H9 (cell line): Measurements from ENCODE around the gene DPP10. TPM values are rescaled to one million over a fixed set of nuclear protein-coding genes. Genes with fewer than 3 reads are reported as not detected.

Experiments
- DNase-seq: peaks from one replicate; pipeline ENCODE4 v3.0.0-alpha.2; 2017
- H2AFZ ChIP-seq: one replicate; pipeline ENCODE4 v1.6.1; 2013; ENCODE audit warnings: mild to moderate bottlenecking, low read length, control low read depth, moderate library complexity
- H2AK5ac ChIP-seq: 2 replicates; pipeline ENCODE4 v1.6.1; 2013; ENCODE audit warnings: low read length, control low read depth, mixed read lengths; ENCODE audit not compliant: insufficient read length
- H2BK120ac ChIP-seq: one replicate; pipeline ENCODE4 v1.6.1; 2013; ENCODE audit warnings: low read depth, mild to moderate bottlenecking, low read length, control low read depth, inconsistent platforms; ENCODE audit not compliant: poor library complexity, severe bottlenecking
- H2BK12ac ChIP-seq: 2 replicates; pipeline ENCODE4 v1.6.1; 2013; ENCODE audit warnings: low read length, control low read depth, mixed read lengths, low read depth; ENCODE audit not compliant: insufficient read length
- H2BK15ac ChIP-seq: 2 replicates; pipeline ENCODE4 v1.6.1; 2013; ENCODE audit warnings: low read depth, low read length, control low read depth
- H2BK20ac ChIP-seq: one replicate; pipeline ENCODE4 v1.6.1; 2013; ENCODE audit warnings: low read depth, mild to moderate bottlenecking, low read length, control low read depth, inconsistent platforms; ENCODE audit not compliant: poor library complexity, severe bottlenecking
- H2BK5ac ChIP-seq: 2 replicates; pipeline ENCODE4 v1.6.1; 2013; ENCODE audit warnings: low read length, control low read depth, mixed read lengths; ENCODE audit not compliant: insufficient read length
- H3K14ac ChIP-seq: 2 replicates; pipeline ENCODE4 v1.6.1; 2013; ENCODE audit warnings: low read length, control low read depth; ENCODE audit not compliant: insufficient read depth
- H3K18ac ChIP-seq: 2 replicates; pipeline ENCODE4 v1.6.1; 2013; ENCODE audit warnings: low read depth, mild to moderate bottlenecking, mixed read lengths, low read length, control low read depth; ENCODE audit not compliant: insufficient read length
- H3K23ac ChIP-seq: 2 replicates; pipeline ENCODE4 v1.6.1; 2013; ENCODE audit warnings: low read length, control low read depth, mixed read lengths, low read depth; ENCODE audit not compliant: insufficient read length
- H3K23me2 ChIP-seq: 2 replicates; pipeline ENCODE4 v1.6.1; 2013; ENCODE audit warnings: low read depth, mild to moderate bottlenecking, mixed read lengths, low read length, control low read depth; ENCODE audit not compliant: insufficient read length, poor library complexity, severe bottlenecking
- H3K27ac ChIP-seq: 2 replicates; pipeline ENCODE4 v1.5.1; 2013; ENCODE audit warnings: low read length, control low read depth, mixed read lengths, low read depth; ENCODE audit not compliant: insufficient read length
- H3K27me3 ChIP-seq: 2 replicates; pipeline ENCODE4 v1.6.1; 2013; ENCODE audit warnings: low read length, control low read depth, inconsistent platforms; ENCODE audit not compliant: insufficient read depth
- H3K4ac ChIP-seq: 2 replicates; pipeline ENCODE4 v1.6.1; 2013; ENCODE audit warnings: low read depth, mild to moderate bottlenecking, control low read depth, inconsistent platforms, low read length, moderate library complexity
- H3K4me1 ChIP-seq: 2 replicates; pipeline ENCODE4 v1.6.1; 2013; ENCODE audit warnings: low read length, control low read depth, inconsistent platforms; ENCODE audit not compliant: insufficient read depth
- H3K4me2 ChIP-seq: 2 replicates; pipeline ENCODE4 v1.6.1; 2013; ENCODE audit warnings: low read length, control low read depth, mixed read lengths; ENCODE audit not compliant: insufficient read length, insufficient read depth
- H3K56ac ChIP-seq: 2 replicates; pipeline ENCODE4 v1.6.1; 2013; ENCODE audit warnings: low read depth, mild to moderate bottlenecking, mixed read lengths, low read length, control low read depth; ENCODE audit not compliant: insufficient read length
- H3K79me1 ChIP-seq: 2 replicates; pipeline ENCODE4 v1.6.1; 2013; ENCODE audit warnings: low read depth, mild to moderate bottlenecking, moderate library complexity, low read length, control low read depth, inconsistent platforms; ENCODE audit not compliant: insufficient read depth, poor library complexity, severe bottlenecking
- H3K79me2 ChIP-seq: 2 replicates; pipeline ENCODE4 v1.6.1; 2013; ENCODE audit warnings: low read length, control low read depth, inconsistent platforms; ENCODE audit not compliant: insufficient read depth
- H3K9ac ChIP-seq: 2 replicates; pipeline ENCODE4 v1.6.1; 2013; ENCODE audit warnings: low read length, control low read depth, mixed read lengths; ENCODE audit not compliant: insufficient read length; ENCODE audit errors: extremely low read depth
- H3K9me3 ChIP-seq: one replicate; pipeline ENCODE4 v1.6.1; 2013; ENCODE audit warnings: low read depth, low read length, inconsistent platforms; ENCODE audit not compliant: control insufficient read depth
- H3T11ph ChIP-seq: one replicate; pipeline ENCODE4 v1.6.1; 2013; ENCODE audit warnings: mild to moderate bottlenecking, low read length, control low read depth, inconsistent platforms
- H4K20me1 ChIP-seq: one replicate; pipeline ENCODE4 v1.6.1; 2013; ENCODE audit not compliant: control insufficient read depth, insufficient read length, insufficient read depth
- H4K5ac ChIP-seq: 2 replicates; pipeline ENCODE4 v1.6.1; 2013; ENCODE audit warnings: low read depth, mild to moderate bottlenecking, mixed read lengths, low read length, control low read depth; ENCODE audit not compliant: insufficient read length
- H4K8ac ChIP-seq: replicated peaks from 2 replicates; pipeline ENCODE4 v1.6.1; 2013; ENCODE audit warnings: low read length, control low read depth, mixed read lengths, low read depth; ENCODE audit not compliant: insufficient read length
- H4K91ac ChIP-seq: 2 replicates; pipeline ENCODE4 v1.6.1; 2013; ENCODE audit warnings: low read depth, mild to moderate bottlenecking, moderate library complexity, mixed read lengths, low read length, control low read depth; ENCODE audit not compliant: insufficient read length
- H3K27ac Mint-ChIP-seq, 3 experiments: 2 replicates in 2 of 3; 3 replicates in 1 of 3; pipeline ENCODE4 v1.8.0; 2020 to 2021; ENCODE audit warnings: mixed read lengths in 3 of 3, mild to moderate bottlenecking in 1 of 3, moderate library complexity in 1 of 3
- H3K27me3 Mint-ChIP-seq: 2 replicates; pipeline ENCODE4 v1.8.0; 2021; ENCODE audit warnings: low read depth, mild to moderate bottlenecking, moderate library complexity, mixed read lengths
- H3K36me3 Mint-ChIP-seq, 3 experiments: 2 replicates in 2 of 3; 3 replicates in 1 of 3; pipeline ENCODE4 v1.8.0; 2020 to 2021; ENCODE audit warnings: low read depth in 3 of 3, mixed read lengths in 3 of 3; ENCODE audit not compliant: insufficient read depth in 1 of 3
- H3K4me1 Mint-ChIP-seq, 2 experiments: 2 replicates each; pipeline ENCODE4 v1.8.0; 2020; ENCODE audit warnings: mixed read lengths in 2 of 2
- H3K4me3 Mint-ChIP-seq, 2 experiments: 2 replicates in 1 of 2; 3 replicates in 1 of 2; pipeline ENCODE4 v1.8.0; 2020 to 2021; ENCODE audit warnings: mild to moderate bottlenecking in 2 of 2, mixed read lengths in 2 of 2, moderate library complexity in 1 of 2
- H3K9me3 Mint-ChIP-seq, 2 experiments: 2 replicates in 1 of 2; 3 replicates in 1 of 2; pipeline ENCODE4 v1.8.0; 2020; ENCODE audit warnings: mild to moderate bottlenecking in 2 of 2, mixed read lengths in 2 of 2, moderate library complexity in 1 of 2
- CTCF ChIP-seq: fragments of 200-600 bp; sonication (generic); conservative IDR thresholded peaks from 3 replicates; pipeline ENCODE4 v1.8.0; 2021; ENCODE audit warnings: antibody characterized with exemption, mild to moderate bottlenecking
- WGBS: extraction: QIAGEN DNeasy Blood & Tissue Kit; methylation state at CpG from one replicate; pipeline ENCODE4 v1.1.7; 2013; ENCODE audit warnings: missing lambda C conversion rate, low lambda C conversion rate, mixed read lengths; ENCODE audit not compliant: insufficient read length; ENCODE audit errors: extremely low coverage; 5-methylcytosine and 5-hydroxymethylcytosine counted together
- total RNA-seq: library from RNA; stranded (reverse); gene quantifications from 2 replicates; pipeline ENCODE4 v1.2.1, GENCODE V29; 2021

The DPP10 gene
- total RNA-seq, 1 experiment from 2014 or later, result 11.3 TPM

DNA sequence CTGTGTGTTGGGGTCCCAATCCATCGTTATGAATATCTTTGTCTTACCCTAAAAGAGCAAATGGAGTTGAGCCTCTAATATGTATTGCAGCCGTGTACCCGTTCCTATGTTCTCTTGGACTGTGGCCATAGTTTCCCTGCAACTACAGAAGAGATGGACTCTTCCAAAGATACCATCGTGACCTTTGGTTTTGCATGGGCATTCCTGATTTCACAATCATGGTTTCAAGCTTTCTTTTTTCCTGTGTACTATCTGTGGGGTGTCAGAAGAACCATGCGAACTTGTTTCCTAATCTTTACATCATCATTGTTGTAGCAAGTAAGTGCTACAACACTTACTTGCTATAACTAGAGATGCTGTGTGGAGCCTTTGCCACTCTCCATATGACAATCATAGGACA, 1295.7 kb downstream of the DPP10 start:
- Mint-ChIP-seq H3K4me1 (peaks cover 3 to 4% of the 10 kb centered on the region in 2 experiments; a peak in 3 of 4 replicates), H3K4me3 (no peak overlapping the region), H3K9me3 (no peaks in the 10 kb centered on the region), H3K27ac (no peak overlapping the region), H3K36me3 (no peaks in the 10 kb centered on the region; a peak in 2 of 7 replicates), H3K27me3 (no peaks in the 10 kb centered on the region)
- no peak for DNase-seq
- Histone ChIP-seq H2AK5ac (no peak overlapping the region), H3K79me2 (no peaks in the 10 kb centered on the region), H3K27me3 (no peaks in the 10 kb centered on the region), H2BK20ac (no peak overlapping the region), H4K5ac (no peak overlapping the region), H3K14ac (no peak overlapping the region), H2BK120ac (no peak overlapping the region), H3K4ac (no peak overlapping the region), H2BK12ac (no peak overlapping the region), H4K8ac (no peak overlapping the region), H3K56ac (no peak overlapping the region), H2BK15ac (no peak overlapping the region), H2BK5ac (no peak overlapping the region), H3K4me2 (no peak overlapping the region), H3K4me1 (no peaks in the 10 kb centered on the region), H3K9ac (no peak overlapping the region), H4K91ac (no peak overlapping the region), H2AFZ (no peak overlapping the region), H3T11ph (no peak overlapping the region), H3K9me3 (no peaks in the 10 kb centered on the region), H3K27ac (no peak overlapping the region), H3K23ac (no peak overlapping the region), H3K18ac (no peak overlapping the region), H3K23me2 (no peaks in the 10 kb centered on the region), H4K20me1 (no peaks in the 10 kb centered on the region), H3K79me1 (no peaks in the 10 kb centered on the region)
- no CpG with 5 or more reads among the region's 5 CpGs for WGBS
- TF ChIP-seq CTCF, result no peak
